HG02798 (cell line): Measurements from ENCODE around the gene ABCE1.

Source experiments
- ATAC-seq: cut with Tn5 transposase; IDR thresholded peaks from one replicate; pipeline ENCODE4 v1.9.1; 2021; ENCODE audit warnings: mild to moderate bottlenecking; ENCODE audit not compliant: unreplicated experiment, poor library complexity

ABCE1 gene

DNA sequence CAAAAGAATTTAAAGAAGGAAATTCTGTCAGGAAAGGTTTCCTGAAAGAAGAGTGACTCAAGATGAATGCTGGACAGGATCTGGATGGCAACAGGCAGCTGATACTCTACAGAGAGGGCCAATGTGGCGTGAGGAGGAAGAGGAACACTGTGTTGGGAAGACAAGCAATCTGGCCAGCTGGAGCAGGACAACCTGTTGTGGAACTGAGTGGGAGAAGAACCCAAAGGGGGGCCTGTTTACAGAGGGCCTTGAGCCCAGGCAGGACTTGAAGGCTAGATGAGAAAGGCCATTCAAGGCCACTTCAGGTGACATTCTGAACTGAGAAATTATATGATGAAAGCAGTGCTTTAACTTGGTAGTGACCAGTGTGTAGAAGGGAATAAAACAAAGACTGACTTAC lies 73.8 kb downstream of the ABCE1 start:
- ATAC-seq = no peak

DNA sequence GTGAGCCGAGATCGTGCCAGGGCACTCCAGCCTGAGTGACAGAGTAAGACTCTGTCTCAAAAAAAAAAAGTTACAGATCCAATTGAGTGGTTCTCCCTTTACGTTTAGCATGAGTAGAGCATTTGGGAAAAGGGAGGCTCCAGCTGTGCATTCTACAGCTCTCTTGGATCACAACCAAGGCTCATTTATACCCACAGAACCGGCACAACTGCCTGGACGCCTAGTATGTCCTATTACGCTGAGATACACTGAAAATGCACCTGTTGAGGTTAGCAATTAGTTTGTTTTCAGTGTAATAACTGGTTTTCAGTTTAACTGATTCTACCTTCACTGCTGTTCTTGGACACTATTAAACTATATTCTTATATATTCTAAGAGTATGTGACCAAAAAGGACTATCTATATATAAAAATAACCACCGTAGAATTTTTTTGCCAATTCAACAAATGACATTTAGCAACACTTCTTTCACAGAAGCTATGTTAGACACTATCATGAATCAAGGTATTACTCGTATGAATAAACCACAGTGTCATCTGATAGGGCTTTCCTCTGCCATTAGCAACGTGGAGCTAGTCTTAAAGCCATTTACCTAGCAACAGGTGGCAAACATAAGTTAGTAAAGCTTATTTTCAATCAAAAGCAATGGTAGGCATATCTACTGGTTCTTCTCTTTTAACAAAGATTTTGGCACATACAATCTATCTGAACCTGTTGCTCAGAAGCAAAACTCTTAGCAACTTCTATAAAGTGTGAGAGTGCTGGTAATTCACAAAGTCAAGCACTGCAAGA lies 78.7 kb downstream of the ABCE1 start:
- ATAC-seq = no peak

DNA sequence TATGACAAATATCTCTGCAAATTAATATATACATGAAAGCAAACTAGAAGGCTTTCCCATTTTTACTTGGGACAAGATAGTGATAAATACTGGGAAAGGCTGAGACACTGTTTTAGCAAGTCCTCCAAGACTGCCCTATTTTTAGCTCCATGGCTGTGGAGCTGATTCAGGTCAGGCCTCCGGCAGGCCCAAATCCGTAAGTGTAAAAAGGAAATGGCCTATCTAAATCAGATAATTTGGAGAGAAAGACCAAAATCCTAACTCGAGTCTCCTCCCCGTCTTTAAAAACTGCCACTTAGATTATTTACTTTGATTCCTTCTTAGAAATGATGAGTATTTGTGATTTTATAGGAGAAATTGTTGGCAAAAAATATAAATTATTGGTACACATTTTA lies 79.4 kb downstream of the ABCE1 start:
- no peak for ATAC-seq

DNA sequence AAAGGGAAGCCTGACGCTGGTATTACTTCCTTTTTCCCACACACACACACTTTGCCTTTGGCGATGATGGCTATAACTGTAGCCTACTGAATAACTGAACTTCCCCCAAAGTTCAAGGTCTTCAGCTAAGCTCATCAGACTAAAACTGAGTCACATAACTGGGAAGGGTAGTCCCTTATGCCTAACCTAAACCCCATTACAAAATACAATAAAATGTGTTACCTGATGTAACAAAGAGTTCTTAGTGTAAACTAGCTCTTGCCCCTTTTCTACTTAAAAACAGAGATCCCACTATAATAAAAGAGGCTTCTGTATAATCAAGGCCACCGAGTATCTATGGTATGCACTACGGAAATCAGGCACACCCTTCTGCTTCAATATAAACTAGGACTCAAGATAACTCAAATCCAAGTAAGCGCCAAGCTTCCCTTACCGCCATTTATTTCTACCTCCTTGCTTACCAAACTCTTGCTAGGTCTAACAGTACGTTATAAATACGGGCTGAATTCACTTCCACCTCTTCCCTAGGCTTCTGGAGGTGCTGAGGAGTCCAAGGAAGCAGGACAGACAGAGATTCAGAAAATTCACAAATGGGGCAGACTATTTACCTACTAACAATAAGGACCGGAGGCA lies 79.9 kb downstream of the ABCE1 start:
- no peak for ATAC-seq

DNA sequence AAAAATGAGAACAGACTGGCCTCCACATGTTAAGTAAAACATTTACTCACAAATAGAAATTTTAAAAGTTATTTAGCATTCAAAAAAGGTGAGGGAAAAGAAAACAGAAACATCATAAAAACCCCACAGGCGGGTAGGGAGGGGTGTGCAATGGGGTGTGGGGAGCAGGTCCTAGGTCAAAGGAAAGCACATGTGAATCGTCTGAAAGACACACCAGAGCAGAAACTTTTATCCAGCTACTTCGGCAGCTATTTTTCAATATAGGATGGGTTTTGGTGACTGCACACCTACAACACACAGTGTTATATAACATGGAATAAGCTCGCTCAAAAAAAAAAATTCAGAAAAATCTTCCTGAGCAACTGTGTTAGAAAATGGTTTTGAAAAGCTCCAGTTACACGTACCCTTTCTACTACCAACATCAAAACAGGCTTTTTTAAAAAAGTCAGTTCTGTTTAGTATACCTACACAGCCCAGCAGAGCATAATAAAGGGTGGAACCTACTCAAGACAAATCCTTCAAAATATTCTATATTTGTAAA lies 80.7 kb downstream of the ABCE1 start:
- ATAC-seq = no peak
